PC-3 (cell line): ENCODE measurements around the gene LHX4. TPM values are rescaled to one million over a fixed set of nuclear protein-coding genes. Genes with fewer than 3 reads are reported as not detected.

Experiments used
- ATAC-seq: fragments of 200-7000 bp; cut with Tn5 transposase; 2 replicates; pipeline ENCODE4 v1.9.1; 2020; ENCODE audit warnings: mild to moderate bottlenecking, moderate library complexity
- BruUV-seq: library from RNA; stranded (reverse); fragments of 400-500 nt; replicated peaks from 2 replicates; lab custom pipeline; 2021; lab: Mats Ljungman, UMichigan
- CTCF ChIA-PET: fragments of 300-600 bp; sonication (Branson Sonifier 250); formaldehyde crosslinking; loops from one replicate; lab custom pipeline; 2022; ENCODE audit warnings: antibody characterized with exemption; lab: Charles Lee
- POLR2A ChIA-PET: fragments of 300-600 bp; sonication (Branson Sonifier 250); formaldehyde crosslinking; loops from one replicate; lab custom pipeline; 2022; ENCODE audit warnings: antibody characterized with exemption; ENCODE audit not compliant: unreplicated experiment; lab: Charles Lee
- DNase-seq: peaks from one replicate; pipeline ENCODE4 v3.0.0-alpha.2; 2015
- H2AFZ ChIP-seq: fragments of 300-600 bp; sonication (generic); 2 replicates; pipeline ENCODE4 v1.6.0; 2016; ENCODE audit warnings: antibody characterized with exemption, low read length
- H3F3A ChIP-seq: fragments of 300-600 bp; sonication (generic); one replicate; pipeline ENCODE4 v1.6.0; 2017; ENCODE audit warnings: antibody characterized with exemption, low read length, control low read depth, mild to moderate bottlenecking; ENCODE audit not compliant: unreplicated experiment
- H3K27ac ChIP-seq: fragments of 300-600 bp; sonication (generic); 2 replicates; pipeline ENCODE4 v1.5.1; 2016; ENCODE audit warnings: mild to moderate bottlenecking, low read length
- H3K27me3 ChIP-seq: fragments of 300-600 bp; sonication (generic); 2 replicates; pipeline ENCODE4 v1.6.1; 2016; ENCODE audit warnings: low read length, mixed read lengths
- H3K36me3 ChIP-seq: fragments of 300-600 bp; sonication (generic); 2 replicates; pipeline ENCODE4 v1.6.1; 2016; ENCODE audit warnings: low read depth, mixed run types, low read length, mixed read lengths
- H3K4me1 ChIP-seq: fragments of 300-600 bp; sonication (generic); 2 replicates; pipeline ENCODE4 v1.5.1; 2016; ENCODE audit warnings: low read length; ENCODE audit not compliant: insufficient read depth
- H3K4me2 ChIP-seq: fragments of 300-600 bp; sonication (generic); 2 replicates; pipeline ENCODE4 v1.6.0; 2016; ENCODE audit warnings: low read length
- H3K4me3 ChIP-seq: fragments of 300-600 bp; sonication (generic); 2 replicates; pipeline ENCODE4 v1.5.1; 2016; ENCODE audit warnings: mild to moderate bottlenecking, low read length, mixed read lengths
- H3K79me2 ChIP-seq: fragments of 300-600 bp; sonication (generic); 2 replicates; pipeline ENCODE4 v1.6.1; 2017; ENCODE audit warnings: low read length, mixed read lengths
- H3K9ac ChIP-seq: fragments of 300-600 bp; sonication (generic); 2 replicates; pipeline ENCODE4 v1.6.0; 2016; ENCODE audit warnings: mild to moderate bottlenecking, low read length
- H3K9me2 ChIP-seq: fragments of 300-600 bp; sonication (generic); replicated peaks from 2 replicates; pipeline ENCODE4 v1.6.1; 2016; ENCODE audit warnings: mixed run types, low read length, mixed read lengths
- H3K9me3 ChIP-seq: fragments of 300-600 bp; sonication (generic); 2 replicates; pipeline ENCODE4 v1.6.1; 2016; ENCODE audit warnings: low read length, mixed read lengths
- H4K20me1 ChIP-seq: fragments of 300-600 bp; sonication (generic); 2 replicates; pipeline ENCODE4 v1.6.1; 2016; ENCODE audit warnings: low read length, mixed read lengths
- CTCF ChIP-seq: fragments of 300-600 bp; sonication (generic); conservative IDR thresholded peaks from 2 replicates; pipeline ENCODE4 v1.5.1; 2017; ENCODE audit warnings: antibody characterized with exemption, low read depth, mild to moderate bottlenecking, low read length
- EZH2 ChIP-seq: fragments of 300-600 bp; sonication (generic); IDR thresholded peaks from one replicate; pipeline ENCODE4 v1.6.1; 2017; ENCODE audit warnings: antibody characterized with exemption, mild to moderate bottlenecking, low read length; ENCODE audit not compliant: unreplicated experiment
- EZH2phosphoT487 ChIP-seq: fragments of 300-600 bp; sonication (generic); IDR thresholded peaks from 2 replicates; pipeline ENCODE4 v1.6.1; 2018; ENCODE audit warnings: mild to moderate bottlenecking, antibody characterized with exemption, low read length, borderline replicate concordance
- intact Hi-C: fragments of 100-400 bp; cut with micrococcal nuclease; formaldehyde crosslinking; loops from 2 replicates; pipeline ENCODE4 v1.9.0; 2023
- total RNA-seq: library from RNA; depleted of rRNA; stranded (reverse); fragments of >200 nt; gene quantifications from 2 replicates; pipeline ENCODE4 v1.2.3, GENCODE V29; 2014

Gene LHX4
- total RNA-seq, 1 experiment from 2014 or later: 0.04 TPM

- Histone ChIP-seq H3K9me2 (no peaks in the 10 kb centered on the region), H3K9me3 (no peaks in the 10 kb centered on the region), H2AFZ (no peak overlapping the region), H3K27ac (no peak overlapping the region), H3K4me2 (no peak overlapping the region), H3F3A (no peaks in the 10 kb centered on the region), H3K79me2 (no peaks in the 10 kb centered on the region), H3K4me3 (no peak overlapping the region), H3K9ac (no peak overlapping the region), H4K20me1 (no peaks in the 10 kb centered on the region), H3K4me1 (peaks cover 6% of the 10 kb centered on the region; the same call in 1 of the 2 replicates), H3K36me3 (no peaks in the 10 kb centered on the region), H3K27me3 (no peaks in the 10 kb centered on the region)
- TF ChIP-seq CTCF (no peak), EZH2phosphoT487 (no peak), EZH2 (no peak)
- ATAC-seq (peak; percentile 87), DNase-seq (peak; percentile 73)
- intact Hi-C loops: no loop called here
- no TSS peak for BruUV-seq
- ChIA-PET CTCF (no interaction called here), POLR2A (interaction anchor here (0.6 kb wide), 1 partner anchor 56 kb away, joined by 3 read pairs; the partner anchor contains the start of gene QSOX1)
Measured at GRCh38 chr1:180210008-180210620, 19.9 kb upstream of the LHX4 start.

- no peaks in the 10 kb centered on the region for H4K20me1 ChIP-seq
- DNase-seq (no peak), ATAC-seq (no peak)
- H3K9ac ChIP-seq: no peak overlapping the region
- no peaks in the 10 kb centered on the region for H3K27me3 ChIP-seq
- no peak overlapping the region for H3K27ac ChIP-seq
- H3K9me3 ChIP-seq: no peaks in the 10 kb centered on the region
- H2AFZ ChIP-seq: no peak overlapping the region
- no peak for TF ChIP-seq EZH2
- no peak for TF ChIP-seq CTCF
- TF ChIP-seq EZH2phosphoT487: no peak
- BruUV-seq: no TSS peak
- no peak overlapping the region for H3K4me2 ChIP-seq
- intact Hi-C loops: no loop called here
- H3K4me3 ChIP-seq: no peak overlapping the region
- H3K79me2 ChIP-seq: no peaks in the 10 kb centered on the region
- CTCF ChIA-PET: no interaction called here
- no peaks in the 10 kb centered on the region for H3K9me2 ChIP-seq
- no peaks in the 10 kb centered on the region for H3F3A ChIP-seq
- H3K36me3 ChIP-seq: no peaks in the 10 kb centered on the region
- POLR2A ChIA-PET: no interaction called here
- peaks cover 6% of the 10 kb centered on the region; the same call in 1 of the 2 replicates for H3K4me1 ChIP-seq
Measured at GRCh38 chr1:180211156-180211859, 18.8 kb upstream of the LHX4 start.

GRCh38 chr1:180211860-180212229 lies 18.2 kb upstream of the LHX4 start:
- H3F3A ChIP-seq: no peaks in the 10 kb centered on the region
- DNase-seq (no peak), ATAC-seq (no peak)
- H4K20me1 ChIP-seq: no peaks in the 10 kb centered on the region
- no peak overlapping the region for H3K4me2 ChIP-seq
- no peak overlapping the region for H3K4me3 ChIP-seq
- ChIA-PET POLR2A (no interaction called here), CTCF (no interaction called here)
- H3K36me3 ChIP-seq: no peaks in the 10 kb centered on the region
- intact Hi-C loops: no loop called here
- H3K9me3 ChIP-seq: no peaks in the 10 kb centered on the region
- no peak overlapping the region for H3K9ac ChIP-seq
- no peaks in the 10 kb centered on the region for H3K27me3 ChIP-seq
- H3K9me2 ChIP-seq: no peaks in the 10 kb centered on the region
- no peak overlapping the region for H3K27ac ChIP-seq
- H2AFZ ChIP-seq: no peak overlapping the region
- H3K79me2 ChIP-seq: no peaks in the 10 kb centered on the region
- BruUV-seq: no TSS peak
- H3K4me1 ChIP-seq: peaks cover 6% of the 10 kb centered on the region; the same call in 1 of the 2 replicates
- TF ChIP-seq EZH2 (no peak), CTCF (no peak), EZH2phosphoT487 (no peak)
